ENCODE data around the gene OR4C6.

OR4C6 gene

DNA sequence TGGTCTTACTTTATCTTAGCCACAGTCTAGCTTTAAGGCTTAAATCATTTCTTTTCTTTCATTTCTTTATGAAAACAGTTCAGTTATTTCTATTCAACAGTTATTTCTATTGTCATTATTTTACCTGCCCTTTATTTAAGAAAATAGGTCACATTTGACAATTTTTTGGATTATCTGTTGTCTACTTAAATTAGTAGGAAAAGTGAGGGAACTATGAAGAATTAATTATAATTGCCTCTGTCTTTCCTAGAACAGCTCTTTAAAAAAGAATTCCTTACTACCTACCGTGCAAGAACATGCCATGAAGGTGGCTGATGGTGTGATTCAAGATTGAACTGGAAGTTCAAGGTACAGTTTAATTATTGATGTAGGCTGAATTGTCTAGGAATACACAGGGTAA, at the start of gene OR4C6:
Gene OR4C6 (plus strand): TSS at position 301 of the 400 bp plus-strand sequence. CDS start 2,966 bp downstream, outside the sequence.
- no peaks in the 10 kb centered on the region for H3K4me1 Mint-ChIP-seq
- no peaks in the 10 kb centered on the region for H3K27me3 Mint-ChIP-seq
- no peaks in the 10 kb centered on the region for H3K36me3 Mint-ChIP-seq
- H3K4me3 Mint-ChIP-seq: no peak within 1 kb of the TSS
- H3K27ac Mint-ChIP-seq: no peak within 1 kb of the TSS
- H3K9me3 Mint-ChIP-seq: peaks cover 17% of the 10 kb centered on the region

GRCh38 chr11:55624531-55624930, 37.5 kb upstream of the OR4C6 start:
- Mint-ChIP-seq H3K36me3 (no peaks in the 10 kb centered on the region), H3K27me3 (no peaks in the 10 kb centered on the region), H3K4me3 (no peak overlapping the region), H3K27ac (no peak overlapping the region), H3K4me1 (no peaks in the 10 kb centered on the region), H3K9me3 (peaks cover 8% of the 10 kb centered on the region)

GRCh38 chr11:55634813-55635212, 27.2 kb upstream of the OR4C6 start, which contains the start of gene OR4P4:
TSS of gene OR4P4 (plus strand) at chr11:55635113.
- no peaks in the 10 kb centered on the region for H3K4me1 Mint-ChIP-seq

GRCh38 chr11:55648027-55648426, 14.0 kb upstream of the OR4C6 start, which contains the start of gene OR4S2:
TSS of gene OR4S2 (plus strand) at chr11:55648327. CDS start at chr11:55650904, 2,577 bp downstream.
- Mint-ChIP-seq H3K36me3 (no peaks in the 10 kb centered on the region), H3K4me1 (no peaks in the 10 kb centered on the region)

More at GRCh38 chr11:55634813-55635212, 27.2 kb upstream of the OR4C6 start, which contains the start of gene OR4P4:
- Mint-ChIP-seq H3K27ac (no peak within 1 kb of the TSS), H3K27me3 (no peaks in the 10 kb centered on the region), H3K4me3 (no peak within 1 kb of the TSS), H3K9me3 (peaks cover 22% of the 10 kb centered on the region), H3K36me3 (no peaks in the 10 kb centered on the region)

DNA sequence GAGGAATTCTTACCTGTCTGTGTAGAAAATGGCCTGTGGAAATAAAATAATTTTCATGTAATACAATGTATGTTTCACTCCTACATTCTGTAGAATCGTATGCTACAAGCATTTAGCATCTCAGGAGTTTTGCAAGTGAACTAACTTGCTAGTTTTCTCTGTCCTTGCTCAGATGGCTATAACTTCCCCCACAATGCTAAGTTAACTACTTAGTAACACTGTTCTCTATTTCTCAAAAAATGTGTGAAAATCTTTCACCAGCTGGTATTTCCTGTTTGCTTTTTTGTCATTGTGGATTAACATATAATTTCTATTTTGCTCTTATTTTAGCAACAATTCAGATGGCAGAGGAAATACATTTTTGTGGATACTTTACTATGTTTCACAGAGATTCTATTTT, 9.4 kb upstream of the OR4C6 start:
- H3K27me3 Mint-ChIP-seq: no peaks in the 10 kb centered on the region
- peaks cover 11% of the 10 kb centered on the region for H3K9me3 Mint-ChIP-seq
- H3K27ac Mint-ChIP-seq: no peak overlapping the region
- no peaks in the 10 kb centered on the region for H3K36me3 Mint-ChIP-seq
- H3K4me3 Mint-ChIP-seq: no peak overlapping the region
- no peaks in the 10 kb centered on the region for H3K4me1 Mint-ChIP-seq

More at GRCh38 chr11:55648027-55648426, 14.0 kb upstream of the OR4C6 start, which contains the start of gene OR4S2:
- Mint-ChIP-seq H3K27ac (no peak within 1 kb of the TSS), H3K4me3 (no peak within 1 kb of the TSS), H3K27me3 (no peaks in the 10 kb centered on the region), H3K9me3 (peaks cover 13% of the 10 kb centered on the region)

GRCh38 chr11:55655096-55655495, 6.9 kb upstream of the OR4C6 start:
- no peaks in the 10 kb centered on the region for H3K4me1 Mint-ChIP-seq
- H3K27me3 Mint-ChIP-seq: no peaks in the 10 kb centered on the region
- peaks cover 10% of the 10 kb centered on the region for H3K9me3 Mint-ChIP-seq
- no peak overlapping the region for H3K4me3 Mint-ChIP-seq
- no peaks in the 10 kb centered on the region for H3K36me3 Mint-ChIP-seq
- H3K27ac Mint-ChIP-seq: no peak overlapping the region

- H3K4me1 Mint-ChIP-seq: no peaks in the 10 kb centered on the region
- H3K36me3 Mint-ChIP-seq: no peaks in the 10 kb centered on the region
- H3K27ac Mint-ChIP-seq: no peak overlapping the region
- H3K4me3 Mint-ChIP-seq: no peak overlapping the region
- H3K27me3 Mint-ChIP-seq: no peaks in the 10 kb centered on the region
- H3K9me3 Mint-ChIP-seq: peaks cover 10% of the 10 kb centered on the region
These were observed 3.9 kb upstream of the OR4C6 start for GRCh38 chr11:55658031-55658573.

DNA sequence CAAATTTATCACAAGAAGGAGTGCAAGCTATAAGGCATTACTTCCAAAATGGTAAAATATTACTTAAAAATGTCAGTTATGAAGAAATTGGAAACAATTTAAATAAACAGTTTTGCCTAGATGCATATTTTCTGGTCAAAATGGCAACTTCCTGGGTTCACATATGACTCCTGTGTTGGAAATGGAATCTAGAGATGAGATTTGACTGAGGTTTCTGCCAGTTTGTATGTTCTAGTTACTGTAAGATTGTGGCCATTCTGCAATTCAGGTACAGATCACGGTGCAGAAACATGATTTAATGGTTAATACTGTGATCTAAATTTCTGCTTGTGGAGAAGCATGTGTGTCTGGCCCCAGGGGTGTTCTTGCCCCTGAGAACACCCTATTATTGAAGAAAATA, 3.4 kb upstream of the OR4C6 start:
- peaks cover 11% of the 10 kb centered on the region for H3K9me3 Mint-ChIP-seq

GRCh38 chr11:55669376-55669775, 7.4 kb downstream of the OR4C6 start:
- Mint-ChIP-seq H3K9me3 (peaks cover 18% of the 10 kb centered on the region), H3K27me3 (no peaks in the 10 kb centered on the region), H3K36me3 (no peaks in the 10 kb centered on the region), H3K27ac (no peak overlapping the region), H3K4me3 (no peak overlapping the region), H3K4me1 (no peaks in the 10 kb centered on the region)

More for the DNA sequence above, 3.4 kb upstream of the OR4C6 start:
- H3K4me1 Mint-ChIP-seq: no peaks in the 10 kb centered on the region
- H3K36me3 Mint-ChIP-seq: no peaks in the 10 kb centered on the region
- no peak overlapping the region for H3K27ac Mint-ChIP-seq
- no peak overlapping the region for H3K4me3 Mint-ChIP-seq
- H3K27me3 Mint-ChIP-seq: no peaks in the 10 kb centered on the region

DNA sequence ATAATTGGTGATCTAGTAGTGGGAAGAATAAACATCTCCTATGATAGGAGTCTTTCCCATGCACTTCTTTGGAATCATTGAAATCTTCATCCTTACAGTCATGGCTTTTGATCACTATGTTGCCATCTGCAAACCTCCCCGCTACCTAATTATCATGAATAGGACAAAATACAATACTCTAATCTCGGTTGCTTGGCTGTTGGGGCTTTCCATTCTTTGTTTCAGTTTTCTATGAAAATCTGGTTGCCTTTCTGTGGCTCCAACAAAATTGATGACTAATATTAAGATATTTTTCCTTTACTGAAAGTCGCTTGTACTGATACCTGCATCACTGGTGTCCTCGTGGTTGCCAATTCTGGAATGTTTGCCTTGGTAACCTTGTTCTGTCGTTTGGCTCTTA, 11.9 kb downstream of the OR4C6 start:
- no peaks in the 10 kb centered on the region for H3K27me3 Mint-ChIP-seq
- no peaks in the 10 kb centered on the region for H3K36me3 Mint-ChIP-seq
- H3K27ac Mint-ChIP-seq: no peak overlapping the region
- no peak overlapping the region for H3K4me3 Mint-ChIP-seq
- H3K9me3 Mint-ChIP-seq: peaks cover 5% of the 10 kb centered on the region
- no peaks in the 10 kb centered on the region for H3K4me1 Mint-ChIP-seq

DNA sequence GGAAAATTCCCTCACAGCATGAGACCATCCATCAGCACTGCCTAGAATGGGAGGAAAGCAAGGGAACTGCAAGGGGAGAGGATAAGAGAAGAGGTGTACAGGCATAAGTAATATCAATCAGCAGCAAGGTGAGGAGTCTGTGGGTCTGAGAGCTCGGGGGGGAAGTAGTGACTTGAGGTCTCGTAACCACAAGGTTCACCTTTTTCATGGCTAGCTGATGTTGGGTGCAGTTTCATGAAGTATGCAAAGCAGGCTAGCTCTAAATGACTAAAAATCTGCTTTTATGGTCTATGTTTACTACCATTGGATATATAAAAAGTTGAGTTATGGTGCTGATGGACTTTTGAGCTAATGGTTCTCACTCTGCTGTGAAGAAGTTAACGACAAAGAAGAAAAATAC, 35.8 kb downstream of the OR4C6 start:
- Mint-ChIP-seq H3K27me3 (no peaks in the 10 kb centered on the region), H3K27ac (no peak overlapping the region), H3K36me3 (no peaks in the 10 kb centered on the region), H3K4me3 (no peak overlapping the region), H3K9me3 (peaks cover 10% of the 10 kb centered on the region), H3K4me1 (no peaks in the 10 kb centered on the region)

- H3K27me3 Mint-ChIP-seq: no peaks in the 10 kb centered on the region
- H3K27ac Mint-ChIP-seq: no peak overlapping the region
- H3K9me3 Mint-ChIP-seq: peaks cover 17% of the 10 kb centered on the region
- no peaks in the 10 kb centered on the region for H3K36me3 Mint-ChIP-seq
- H3K4me1 Mint-ChIP-seq: no peaks in the 10 kb centered on the region
- no peak overlapping the region for H3K4me3 Mint-ChIP-seq
These were observed 39.4 kb downstream of the OR4C6 start for GRCh38 chr11:55701429-55701828.

DNA sequence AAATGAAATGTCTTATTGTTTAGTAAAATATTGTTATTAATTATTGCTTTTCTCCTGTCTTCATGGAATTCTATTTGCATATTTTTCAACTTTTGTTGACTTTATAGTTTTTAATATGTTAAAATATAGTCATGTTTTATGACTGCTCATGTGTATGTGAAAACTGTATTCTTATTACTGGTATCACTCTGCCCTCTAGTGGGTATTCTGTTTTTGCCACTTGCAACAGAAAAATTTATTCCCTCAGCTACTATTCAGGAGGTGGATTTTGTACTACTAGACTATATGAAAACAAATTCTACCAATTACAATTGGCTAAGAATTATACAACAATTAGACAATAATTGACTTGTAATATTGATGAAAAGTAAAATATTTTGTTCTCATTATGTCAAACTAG, 45.0 kb downstream of the OR4C6 start:
- H3K4me3 Mint-ChIP-seq: no peak overlapping the region
- H3K27ac Mint-ChIP-seq: no peak overlapping the region
- H3K4me1 Mint-ChIP-seq: no peaks in the 10 kb centered on the region
- H3K9me3 Mint-ChIP-seq: peaks cover 26% of the 10 kb centered on the region
- H3K36me3 Mint-ChIP-seq: no peaks in the 10 kb centered on the region
- H3K27me3 Mint-ChIP-seq: no peaks in the 10 kb centered on the region

GRCh38 chr11:55714982-55715888, 53.2 kb downstream of the OR4C6 start:
- H3K4me1 Mint-ChIP-seq: no peaks in the 10 kb centered on the region

More at GRCh38 chr11:55714982-55715888, 53.2 kb downstream of the OR4C6 start:
- Mint-ChIP-seq H3K4me3 (no peak overlapping the region), H3K36me3 (no peaks in the 10 kb centered on the region), H3K9me3 (no peaks in the 10 kb centered on the region), H3K27me3 (no peaks in the 10 kb centered on the region), H3K27ac (no peak overlapping the region)

Measured in activated naive CD4-positive, alpha-beta T cell treated with anti-CD3 and anti-CD28 coated beads, Interleukin-2, amount 50 U/mL, for 24 hours (primary cell).